ENCODE results near the gene APOC4. TPM values are rescaled to one million over a fixed set of nuclear protein-coding genes. Genes with fewer than 3 reads are reported as not detected.

Gene APOC4
- total and polyA plus RNA-seq, 2 experiments from 2014 or later, result not detected

DNA sequence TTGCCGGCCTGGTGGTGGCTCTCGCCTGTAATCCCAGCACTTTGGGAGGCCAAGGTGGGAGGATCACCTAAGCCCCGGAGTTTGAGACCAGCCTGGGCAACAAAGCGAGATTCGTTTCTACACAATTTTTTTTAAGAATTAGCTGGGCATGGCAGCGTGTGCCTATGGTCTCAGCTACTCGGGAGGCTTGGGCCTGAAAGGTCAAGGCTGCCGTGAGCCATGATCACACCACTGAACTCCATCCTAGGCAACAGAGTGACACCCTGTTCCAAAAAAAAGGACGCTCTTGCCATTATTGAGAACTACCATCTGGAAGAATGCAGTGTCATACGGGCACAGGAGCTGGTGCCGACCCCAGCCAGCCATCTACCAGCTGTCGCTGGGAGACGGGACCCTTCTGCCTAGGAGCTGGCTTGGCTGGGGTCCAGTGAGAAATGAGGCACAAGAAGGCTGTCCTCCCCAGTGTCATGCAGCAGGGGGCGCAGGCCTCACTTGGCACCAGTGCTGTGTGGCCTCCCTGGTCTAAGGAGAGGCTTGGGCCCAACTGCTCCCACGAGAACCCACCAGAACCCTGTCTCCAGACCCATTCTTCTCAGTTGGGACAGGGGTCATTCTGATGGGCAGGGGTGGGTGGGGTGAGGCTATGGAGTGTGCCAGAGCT is 47.0 kb downstream of the APOC4 start:
- H3K4me3 ChIP-seq, result no peak overlapping the region
- H3K27me3 ChIP-seq (ENCODE audit: insufficient read depth), result no peaks in the 10 kb centered on the region
- H3K9me3 Mint-ChIP-seq, result no peaks in the 10 kb centered on the region
- DNase-seq (ENCODE audit: low spot score), result peak; percentile 87
- peaks cover 4% of the 10 kb centered on the region; the same call in 1 of the 2 replicates for H3K36me3 ChIP-seq (ENCODE audit: insufficient read depth)
- H3K27ac ChIP-seq (ENCODE audit: low read depth), result no peak overlapping the region
- no peaks in the 10 kb centered on the region for H3K4me1 Mint-ChIP-seq
- TF ChIP-seq, protein P1, sequence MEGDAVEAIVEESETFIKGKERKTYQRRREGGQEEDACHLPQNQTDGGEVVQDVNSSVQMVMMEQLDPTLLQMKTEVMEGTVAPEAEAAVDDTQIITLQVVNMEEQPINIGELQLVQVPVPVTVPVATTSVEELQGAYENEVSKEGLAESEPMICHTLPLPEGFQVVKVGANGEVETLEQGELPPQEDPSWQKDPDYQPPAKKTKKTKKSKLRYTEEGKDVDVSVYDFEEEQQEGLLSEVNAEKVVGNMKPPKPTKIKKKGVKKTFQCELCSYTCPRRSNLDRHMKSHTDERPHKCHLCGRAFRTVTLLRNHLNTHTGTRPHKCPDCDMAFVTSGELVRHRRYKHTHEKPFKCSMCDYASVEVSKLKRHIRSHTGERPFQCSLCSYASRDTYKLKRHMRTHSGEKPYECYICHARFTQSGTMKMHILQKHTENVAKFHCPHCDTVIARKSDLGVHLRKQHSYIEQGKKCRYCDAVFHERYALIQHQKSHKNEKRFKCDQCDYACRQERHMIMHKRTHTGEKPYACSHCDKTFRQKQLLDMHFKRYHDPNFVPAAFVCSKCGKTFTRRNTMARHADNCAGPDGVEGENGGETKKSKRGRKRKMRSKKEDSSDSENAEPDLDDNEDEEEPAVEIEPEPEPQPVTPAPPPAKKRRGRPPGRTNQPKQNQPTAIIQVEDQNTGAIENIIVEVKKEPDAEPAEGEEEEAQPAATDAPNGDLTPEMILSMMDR (conservative IDR thresholded peaks at IDR 0.05; ENCODE audit: low read depth in 2 of 2), result peak; percentile 68 to 88
- no peak for TF ChIP-seq STAT1 (IDR thresholded peaks at IDR 0.05; ENCODE audit: unreplicated experiment)
- H3K79me2 ChIP-seq (replicated peaks; ENCODE audit: insufficient read depth), result no peaks in the 10 kb centered on the region
- no peak overlapping the region for H3K4me2 ChIP-seq
- peak; percentile 97 for ATAC-seq
- no peak overlapping the region for H3K4me3 Mint-ChIP-seq
- peaks cover 38% of the 10 kb centered on the region for H3K36me3 Mint-ChIP-seq (ENCODE audit: low read depth)
- no peaks in the 10 kb centered on the region for H3F3A ChIP-seq (replicated peaks; ENCODE audit: low read depth)
- H3K27ac Mint-ChIP-seq, result no peak overlapping the region
- no peaks in the 10 kb centered on the region for H3K4me1 ChIP-seq (ENCODE audit: insufficient read depth)
- peaks cover 14% of the 10 kb centered on the region for H3K27me3 Mint-ChIP-seq (ENCODE audit: insufficient read depth, low read depth, poor library complexity)
- no peak overlapping the region for H2AFZ ChIP-seq
- no peaks in the 10 kb centered on the region for H4K20me1 ChIP-seq (replicated peaks; ENCODE audit: insufficient read depth)
- H3K9me2 ChIP-seq (ENCODE audit: insufficient read depth), result no peaks in the 10 kb centered on the region

DNA sequence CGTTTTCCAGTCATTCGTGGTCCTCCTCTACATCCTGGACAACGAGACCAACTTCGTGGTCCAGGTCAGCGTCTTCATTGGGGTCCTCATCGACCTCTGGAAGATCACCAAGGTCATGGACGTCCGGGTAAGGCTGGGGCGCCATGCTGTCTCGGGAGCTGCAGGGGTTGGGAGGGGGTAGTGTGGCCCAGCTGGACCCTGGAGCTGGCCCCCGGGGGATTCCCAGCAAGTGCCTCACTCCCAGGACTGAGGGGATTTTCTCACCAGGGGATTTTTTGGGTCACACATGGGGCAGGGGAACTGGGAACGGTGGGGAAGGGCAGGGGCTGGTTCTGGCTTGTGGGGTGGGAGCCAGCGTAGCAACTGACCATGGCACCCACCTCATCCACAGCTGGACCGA is 48.4 kb downstream of the APOC4 start:
- Mint-ChIP-seq H3K4me3 (no peak overlapping the region), H3K9me3 (no peaks in the 10 kb centered on the region), H3K36me3 (ENCODE audit: low read depth) (peaks cover 31% of the 10 kb centered on the region), H3K27me3 (ENCODE audit: insufficient read depth, low read depth, poor library complexity) (peaks cover 13% of the 10 kb centered on the region), H3K27ac (no peak overlapping the region), H3K4me1 (no peaks in the 10 kb centered on the region)
- Histone ChIP-seq H4K20me1 (replicated peaks; ENCODE audit: insufficient read depth) (no peaks in the 10 kb centered on the region), H3K36me3 (ENCODE audit: insufficient read depth) (peaks cover 4% of the 10 kb centered on the region; the same call in 1 of the 2 replicates), H3K4me3 (no peak overlapping the region), H3K4me1 (ENCODE audit: insufficient read depth) (no peaks in the 10 kb centered on the region), H3F3A (replicated peaks; ENCODE audit: low read depth) (no peaks in the 10 kb centered on the region), H2AFZ (no peak overlapping the region), H3K79me2 (replicated peaks; ENCODE audit: insufficient read depth) (no peaks in the 10 kb centered on the region), H3K4me2 (no peak overlapping the region), H3K9me2 (ENCODE audit: insufficient read depth) (no peaks in the 10 kb centered on the region), H3K27me3 (ENCODE audit: insufficient read depth) (no peaks in the 10 kb centered on the region), H3K27ac (ENCODE audit: low read depth) (no peak overlapping the region)
- no peak for DNase-seq (ENCODE audit: low spot score)
- ATAC-seq, result no peak
- TF ChIP-seq ZNF331 (CRISPR knock-in tag; IDR thresholded peaks at IDR 0.05; ENCODE audit: low read depth) (no peak), EZH2phosphoT487 (IDR thresholded peaks at IDR 0.05; ENCODE audit: unreplicated experiment) (no peak)
- TF ChIP-seq, protein P1 (conservative IDR thresholded peaks at IDR 0.05; ENCODE audit: low read depth in 2 of 2), result no peak

DNA sequence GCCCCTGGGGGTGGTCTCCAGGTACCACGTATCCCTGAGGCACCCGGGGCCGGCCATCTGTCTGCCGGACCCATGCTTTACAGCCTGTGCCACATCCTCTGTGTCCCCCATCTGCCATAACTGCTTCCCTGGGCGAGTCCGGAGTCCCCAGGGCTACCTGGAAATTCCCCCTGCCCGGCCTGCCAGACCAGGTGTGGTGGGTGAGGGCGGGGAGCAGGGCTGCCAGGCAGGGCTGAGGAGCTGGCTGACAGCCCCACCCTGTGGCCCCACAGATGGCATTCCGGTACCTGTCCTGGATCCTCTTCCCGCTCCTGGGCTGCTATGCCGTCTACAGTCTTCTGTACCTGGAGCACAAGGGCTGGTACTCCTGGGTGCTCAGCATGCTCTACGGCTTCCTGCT is 48.9 kb downstream of the APOC4 start:
- no peak for ATAC-seq
- TF ChIP-seq, protein P2, sequence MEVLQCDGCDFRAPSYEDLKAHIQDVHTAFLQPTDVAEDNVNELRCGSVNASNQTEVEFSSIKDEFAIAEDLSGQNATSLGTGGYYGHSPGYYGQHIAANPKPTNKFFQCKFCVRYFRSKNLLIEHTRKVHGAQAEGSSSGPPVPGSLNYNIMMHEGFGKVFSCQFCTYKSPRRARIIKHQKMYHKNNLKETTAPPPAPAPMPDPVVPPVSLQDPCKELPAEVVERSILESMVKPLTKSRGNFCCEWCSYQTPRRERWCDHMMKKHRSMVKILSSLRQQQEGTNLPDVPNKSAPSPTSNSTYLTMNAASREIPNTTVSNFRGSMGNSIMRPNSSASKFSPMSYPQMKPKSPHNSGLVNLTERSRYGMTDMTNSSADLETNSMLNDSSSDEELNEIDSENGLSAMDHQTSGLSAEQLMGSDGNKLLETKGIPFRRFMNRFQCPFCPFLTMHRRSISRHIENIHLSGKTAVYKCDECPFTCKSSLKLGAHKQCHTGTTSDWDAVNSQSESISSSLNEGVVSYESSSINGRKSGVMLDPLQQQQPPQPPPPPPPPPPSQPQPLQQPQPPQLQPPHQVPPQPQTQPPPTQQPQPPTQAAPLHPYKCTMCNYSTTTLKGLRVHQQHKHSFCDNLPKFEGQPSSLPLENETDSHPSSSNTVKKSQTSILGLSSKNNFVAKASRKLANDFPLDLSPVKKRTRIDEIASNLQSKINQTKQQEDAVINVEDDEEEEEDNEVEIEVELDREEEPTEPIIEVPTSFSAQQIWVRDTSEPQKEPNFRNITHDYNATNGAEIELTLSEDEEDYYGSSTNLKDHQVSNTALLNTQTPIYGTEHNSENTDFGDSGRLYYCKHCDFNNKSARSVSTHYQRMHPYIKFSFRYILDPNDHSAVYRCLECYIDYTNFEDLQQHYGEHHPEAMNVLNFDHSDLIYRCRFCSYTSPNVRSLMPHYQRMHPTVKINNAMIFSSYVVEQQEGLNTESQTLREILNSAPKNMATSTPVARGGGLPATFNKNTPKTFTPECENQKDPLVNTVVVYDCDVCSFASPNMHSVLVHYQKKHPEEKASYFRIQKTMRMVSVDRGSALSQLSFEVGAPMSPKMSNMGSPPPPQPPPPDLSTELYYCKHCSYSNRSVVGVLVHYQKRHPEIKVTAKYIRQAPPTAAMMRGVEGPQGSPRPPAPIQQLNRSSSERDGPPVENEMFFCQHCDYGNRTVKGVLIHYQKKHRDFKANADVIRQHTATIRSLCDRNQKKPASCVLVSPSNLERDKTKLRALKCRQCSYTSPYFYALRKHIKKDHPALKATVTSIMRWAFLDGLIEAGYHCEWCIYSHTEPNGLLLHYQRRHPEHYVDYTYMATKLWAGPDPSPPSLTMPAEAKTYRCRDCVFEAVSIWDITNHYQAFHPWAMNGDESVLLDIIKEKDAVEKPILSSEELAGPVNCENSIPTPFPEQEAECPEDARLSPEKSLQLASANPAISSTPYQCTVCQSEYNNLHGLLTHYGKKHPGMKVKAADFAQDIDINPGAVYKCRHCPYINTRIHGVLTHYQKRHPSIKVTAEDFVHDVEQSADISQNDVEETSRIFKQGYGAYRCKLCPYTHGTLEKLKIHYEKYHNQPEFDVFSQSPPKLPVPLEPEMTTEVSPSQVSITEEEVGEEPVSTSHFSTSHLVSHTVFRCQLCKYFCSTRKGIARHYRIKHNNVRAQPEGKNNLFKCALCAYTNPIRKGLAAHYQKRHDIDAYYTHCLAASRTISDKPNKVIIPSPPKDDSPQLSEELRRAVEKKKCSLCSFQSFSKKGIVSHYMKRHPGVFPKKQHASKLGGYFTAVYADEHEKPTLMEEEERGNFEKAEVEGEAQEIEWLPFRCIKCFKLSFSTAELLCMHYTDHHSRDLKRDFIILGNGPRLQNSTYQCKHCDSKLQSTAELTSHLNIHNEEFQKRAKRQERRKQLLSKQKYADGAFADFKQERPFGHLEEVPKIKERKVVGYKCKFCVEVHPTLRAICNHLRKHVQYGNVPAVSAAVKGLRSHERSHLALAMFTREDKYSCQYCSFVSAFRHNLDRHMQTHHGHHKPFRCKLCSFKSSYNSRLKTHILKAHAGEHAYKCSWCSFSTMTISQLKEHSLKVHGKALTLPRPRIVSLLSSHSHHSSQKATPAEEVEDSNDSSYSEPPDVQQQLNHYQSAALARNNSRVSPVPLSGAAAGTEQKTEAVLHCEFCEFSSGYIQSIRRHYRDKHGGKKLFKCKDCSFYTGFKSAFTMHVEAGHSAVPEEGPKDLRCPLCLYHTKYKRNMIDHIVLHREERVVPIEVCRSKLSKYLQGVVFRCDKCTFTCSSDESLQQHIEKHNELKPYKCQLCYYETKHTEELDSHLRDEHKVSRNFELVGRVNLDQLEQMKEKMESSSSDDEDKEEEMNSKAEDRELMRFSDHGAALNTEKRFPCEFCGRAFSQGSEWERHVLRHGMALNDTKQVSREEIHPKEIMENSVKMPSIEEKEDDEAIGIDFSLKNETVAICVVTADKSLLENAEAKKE (CRISPR knock-in tag; IDR thresholded peaks at IDR 0.05), result no peak

More for the DNA sequence above, 48.9 kb downstream of the APOC4 start:
- no peaks in the 10 kb centered on the region for H3F3A ChIP-seq (replicated peaks; ENCODE audit: low read depth)
- H2AFZ ChIP-seq, result no peak overlapping the region
- Mint-ChIP-seq H3K27me3 (ENCODE audit: insufficient read depth, low read depth, poor library complexity) (peaks cover 13% of the 10 kb centered on the region), H3K4me3 (no peak overlapping the region), H3K4me1 (no peaks in the 10 kb centered on the region), H3K36me3 (ENCODE audit: low read depth) (peaks cover 26% of the 10 kb centered on the region), H3K9me3 (no peaks in the 10 kb centered on the region), H3K27ac (no peak overlapping the region)
- H3K4me3 ChIP-seq, result no peak overlapping the region
- H3K4me1 ChIP-seq (ENCODE audit: insufficient read depth), result no peaks in the 10 kb centered on the region
- peaks cover 4% of the 10 kb centered on the region; the same call in 1 of the 2 replicates for H3K36me3 ChIP-seq (ENCODE audit: insufficient read depth)
- no peaks in the 10 kb centered on the region for H3K79me2 ChIP-seq (replicated peaks; ENCODE audit: insufficient read depth)
- no peaks in the 10 kb centered on the region for H3K27me3 ChIP-seq (ENCODE audit: insufficient read depth)
- no peaks in the 10 kb centered on the region for H4K20me1 ChIP-seq (replicated peaks; ENCODE audit: insufficient read depth)
- H3K27ac ChIP-seq (ENCODE audit: low read depth), result no peak overlapping the region
- DNase-seq (ENCODE audit: low spot score), result no peak
- H3K9me2 ChIP-seq (ENCODE audit: insufficient read depth), result no peaks in the 10 kb centered on the region
- H3K4me2 ChIP-seq, result no peak overlapping the region

All from GM23338 (cell line).